VCaP (cell line): ENCODE results near the gene CNTLN.

Experiments
- H3K27ac ChIP-seq: fragments of 450-650 bp; 2 replicates; pipeline ENCODE4 v1.5.1; 2017
- CTCF ChIP-seq: fragments of 450-650 bp; conservative IDR thresholded peaks from 2 replicates; pipeline ENCODE4 v1.5.1; 2017; ENCODE audit warnings: mild to moderate bottlenecking, moderate library complexity

The CNTLN gene

GRCh38 chr9:17121264-17121663, 13.6 kb upstream of the CNTLN start:
- no peak overlapping the region for H3K27ac ChIP-seq
- TF ChIP-seq CTCF: no peak

- no peak for TF ChIP-seq CTCF
- no peak overlapping the region for H3K27ac ChIP-seq
Measured at GRCh38 chr9:17130291-17130690, 4.5 kb upstream of the CNTLN start.

- no peak overlapping the region for H3K27ac ChIP-seq
- TF ChIP-seq CTCF: no peak
Measured at GRCh38 chr9:17130725-17131124, 4.1 kb upstream of the CNTLN start.

- no peak for TF ChIP-seq CTCF
Measured at GRCh38 chr9:17131494-17131893, 3.3 kb upstream of the CNTLN start.

GRCh38 chr9:17135295-17136160, 688 bp downstream of the CNTLN start:
- H3K27ac ChIP-seq: peak overlapping the region; percentile 85
- TF ChIP-seq CTCF: no peak

More at GRCh38 chr9:17131494-17131893, 3.3 kb upstream of the CNTLN start:
- H3K27ac ChIP-seq: no peak overlapping the region

- H3K27ac ChIP-seq: no peak overlapping the region
- no peak for TF ChIP-seq CTCF
Measured at GRCh38 chr9:17137566-17137965, 2.7 kb downstream of the CNTLN start.

GRCh38 chr9:17138503-17138902, 3.7 kb downstream of the CNTLN start:
- no peak overlapping the region for H3K27ac ChIP-seq
- TF ChIP-seq CTCF: no peak
